ENCODE data around the gene KCNT1.

Gene KCNT1

GRCh38 chr9:135804581-135805421 lies 102.8 kb downstream of the KCNT1 start:
- no peak for DNase-seq

GRCh38 chr9:135805422-135806022 lies 103.5 kb downstream of the KCNT1 start:
- no peak for DNase-seq

- DNase-seq: no peak
Observed at GRCh38 chr9:135809166-135809565, 107.2 kb downstream of the KCNT1 start.

GRCh38 chr9:135810806-135811575 lies 109.0 kb downstream of the KCNT1 start:
- DNase-seq: no peak

GRCh38 chr9:135811801-135812200 lies 109.8 kb downstream of the KCNT1 start:
- DNase-seq: no peak

DNA sequence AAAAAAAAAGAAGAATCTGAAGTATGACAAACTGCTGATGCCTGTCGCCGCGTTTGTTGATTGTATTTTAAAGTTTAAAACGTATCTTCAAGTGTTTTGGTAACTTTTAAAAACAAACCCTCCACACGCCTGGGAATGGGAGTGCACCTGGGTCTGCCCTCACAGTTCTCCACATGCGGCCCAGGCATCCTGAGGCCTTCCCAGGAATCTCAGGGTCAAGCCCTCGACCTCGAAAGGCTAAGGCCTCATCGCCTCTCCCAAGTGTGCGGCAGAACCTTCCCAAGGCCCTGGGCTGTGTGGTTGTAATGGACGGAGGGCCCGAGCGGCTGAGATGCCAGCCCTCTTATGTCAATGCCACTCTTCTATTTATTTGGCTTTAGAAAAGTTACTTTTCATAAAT lies 111.0 kb downstream of the KCNT1 start:
- no peak for DNase-seq

GRCh38 chr9:135813671-135814290 lies 111.8 kb downstream of the KCNT1 start:
- no peak for DNase-seq

- DNase-seq: no peak
Observed at GRCh38 chr9:135814421-135815095, 112.6 kb downstream of the KCNT1 start.

- DNase-seq: no peak
Observed at GRCh38 chr9:135815413-135815812, 113.4 kb downstream of the KCNT1 start.

GRCh38 chr9:135815830-135816650 lies 114.1 kb downstream of the KCNT1 start:
- DNase-seq: no peak

DNA sequence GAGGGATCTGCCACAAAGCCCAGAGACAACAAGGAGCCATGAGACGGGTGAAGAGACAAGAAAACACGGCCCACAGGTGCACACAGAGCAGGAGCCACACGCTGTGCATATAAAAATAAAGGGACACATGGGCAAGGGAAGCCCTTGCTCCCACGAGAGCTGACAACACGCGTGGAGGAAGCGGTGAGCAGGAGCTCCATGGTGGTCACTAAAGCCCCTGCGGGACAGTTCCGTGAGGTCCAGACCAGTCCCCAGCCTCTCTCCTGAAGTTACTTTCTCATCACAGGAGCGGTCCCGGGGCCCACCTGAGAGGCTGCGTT lies 114.6 kb downstream of the KCNT1 start:
- DNase-seq: no peak

DNA sequence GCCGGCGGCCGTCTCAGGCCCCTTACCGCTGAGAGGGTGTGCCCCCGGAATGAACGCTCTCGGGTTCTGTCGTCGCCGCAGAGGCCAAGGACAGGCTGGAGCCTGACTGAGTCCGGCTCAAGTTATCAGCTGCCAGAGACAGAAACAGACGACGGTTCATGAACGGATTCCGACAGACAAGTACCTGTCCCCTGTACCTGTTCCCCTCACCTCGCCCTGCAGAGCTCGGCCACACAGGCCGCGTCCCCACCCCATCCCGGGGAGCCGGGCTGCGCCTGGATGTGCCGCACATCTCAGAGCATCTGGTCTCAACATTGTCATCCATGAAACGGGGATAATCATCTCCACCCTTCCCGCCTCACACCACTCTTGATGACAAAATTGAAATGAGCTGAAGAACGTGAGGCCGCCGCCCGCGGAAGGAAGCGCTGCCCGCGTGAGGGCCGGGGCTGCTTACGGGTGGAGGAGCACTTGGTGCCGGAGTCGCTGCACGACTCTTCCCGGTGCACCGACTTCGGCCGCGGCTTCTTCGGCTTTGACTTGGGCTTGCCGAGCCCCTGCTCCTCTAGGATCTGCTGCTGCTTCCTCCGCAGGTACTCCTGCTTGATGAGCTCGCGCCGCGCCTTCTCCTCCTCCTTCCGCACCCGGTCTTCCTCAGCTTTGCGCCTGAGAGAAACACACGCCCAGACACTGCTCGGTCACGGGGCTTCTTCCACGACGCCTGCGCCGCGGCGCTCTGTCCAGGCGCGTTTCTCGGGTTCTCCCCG lies 116.1 kb downstream of the KCNT1 start:
- no peak for DNase-seq

DNA sequence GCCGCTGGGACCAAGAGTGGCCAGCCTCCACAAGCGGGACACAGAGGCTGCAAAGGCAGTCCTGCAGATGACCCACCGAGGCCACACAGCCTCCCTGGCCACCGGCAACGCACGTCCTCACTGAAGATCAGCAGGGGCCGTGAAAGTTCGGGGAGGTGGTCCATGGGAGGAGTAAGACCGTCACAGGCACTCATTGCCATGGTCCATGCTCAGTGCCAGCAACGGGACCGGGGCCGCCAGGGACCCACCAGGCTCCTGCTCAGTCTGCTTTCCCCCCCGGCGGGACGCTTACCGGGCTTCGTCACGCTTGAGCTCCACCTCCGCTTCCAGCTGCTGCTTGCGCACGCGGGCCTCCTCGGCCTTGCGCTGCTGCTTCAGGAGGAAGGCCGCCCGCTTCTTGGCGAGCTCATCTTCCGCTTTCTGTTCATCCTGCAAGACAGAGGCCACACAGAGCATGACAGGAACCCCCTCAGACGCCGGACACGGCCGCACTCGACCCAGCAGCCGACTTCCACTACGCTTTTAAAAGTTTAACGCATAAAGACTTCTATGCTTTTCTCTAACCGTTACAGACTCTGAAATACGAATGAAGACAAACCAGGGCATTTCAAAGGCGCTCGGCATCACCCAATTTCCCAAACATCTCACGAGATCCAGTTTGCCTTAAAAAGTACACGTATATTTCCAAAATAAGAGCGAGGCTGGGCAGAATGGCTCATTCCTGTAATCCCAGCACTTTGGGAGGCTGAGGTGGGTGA lies 116.9 kb downstream of the KCNT1 start:
- DNase-seq: no peak

DNA sequence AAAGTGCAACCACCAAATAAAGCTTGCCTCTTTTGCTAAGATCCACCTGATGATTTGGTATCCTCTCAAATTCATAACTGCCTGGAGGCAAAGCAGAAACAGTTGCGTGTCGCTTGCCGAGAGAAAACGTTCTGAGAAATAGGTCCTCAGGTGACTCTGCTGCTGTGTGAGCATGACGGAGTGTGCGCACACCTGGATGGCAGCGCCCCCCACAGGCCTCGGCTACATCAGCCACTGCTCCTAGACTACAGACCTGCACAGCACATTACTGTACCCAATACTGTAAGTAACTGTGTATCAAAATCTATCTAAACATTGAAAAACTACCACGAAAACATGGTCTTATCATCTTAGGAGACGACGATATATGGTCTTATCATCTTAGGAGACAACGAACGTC lies 117.9 kb downstream of the KCNT1 start:
- no peak for DNase-seq

DNA sequence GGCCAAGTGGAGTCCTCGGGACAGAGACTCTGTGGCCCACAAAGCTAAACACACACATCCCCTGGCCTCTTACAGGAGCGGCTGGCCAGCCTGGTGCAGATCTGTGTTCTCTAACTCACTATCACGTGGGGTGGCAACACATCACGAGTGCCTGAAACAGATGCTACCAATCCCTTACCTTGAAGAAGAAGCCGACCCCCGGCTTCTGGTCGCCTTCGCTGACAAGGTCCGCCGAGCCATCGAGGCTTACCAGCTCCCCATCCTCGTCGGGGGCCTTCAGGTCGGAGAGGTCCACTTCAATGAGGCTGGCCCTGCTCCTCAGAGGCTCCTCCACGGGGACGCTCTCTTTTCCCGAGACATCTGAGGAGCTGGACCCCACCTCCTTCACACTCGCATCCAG lies 118.7 kb downstream of the KCNT1 start:
- DNase-seq: no peak

GRCh38 chr9:135821116-135821515 lies 119.1 kb downstream of the KCNT1 start:
- no peak for DNase-seq

DNA sequence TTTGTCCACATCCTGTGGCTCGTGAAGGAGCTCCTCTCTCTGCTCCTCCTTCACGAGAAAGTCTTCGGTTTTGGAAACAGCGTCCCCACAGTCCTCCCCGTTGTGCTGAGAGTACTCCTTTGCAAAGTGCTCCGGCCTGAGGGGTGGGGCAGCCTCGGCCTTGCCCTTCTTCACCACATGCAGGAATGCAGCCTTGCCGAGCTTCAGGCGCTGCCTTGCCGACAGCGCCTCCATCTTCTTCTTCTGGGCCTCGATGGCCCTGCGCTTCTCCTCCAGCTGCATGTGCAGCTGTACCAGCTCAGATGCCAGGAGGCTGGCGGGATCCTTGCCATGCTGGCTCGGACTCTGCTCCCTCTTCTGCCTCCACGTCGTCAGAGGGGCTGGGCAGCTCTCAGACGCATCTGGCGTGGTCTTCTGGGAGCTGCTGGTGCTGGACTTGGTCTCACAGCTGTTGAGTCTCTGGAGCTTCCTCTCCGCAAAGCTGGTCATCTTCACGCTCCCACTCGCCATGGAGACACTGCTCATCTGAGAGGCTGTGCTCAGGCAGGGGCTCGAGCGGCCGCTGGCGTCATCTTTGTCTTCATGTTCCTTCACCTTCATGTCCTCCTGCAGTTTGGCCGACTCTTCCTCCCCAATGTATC lies 119.9 kb downstream of the KCNT1 start:
- DNase-seq: no peak

DNA sequence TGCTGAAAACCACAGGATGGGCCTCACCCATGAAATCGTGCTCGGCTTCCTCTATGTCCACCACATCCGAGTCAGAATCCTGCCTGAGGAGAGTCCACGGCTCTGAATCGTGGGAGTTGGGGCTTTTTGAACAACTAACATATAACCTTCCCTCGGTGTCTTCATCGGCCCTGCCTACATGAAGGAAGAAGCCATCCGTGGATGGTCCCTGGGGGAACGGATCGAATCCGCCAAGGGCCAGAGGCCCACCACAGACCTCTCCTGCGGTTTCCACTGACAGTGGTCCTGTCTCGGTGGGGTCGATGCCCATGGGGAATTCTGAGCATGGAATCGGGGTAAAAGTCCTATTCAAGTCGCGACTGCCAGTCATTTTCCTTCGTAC lies 120.4 kb downstream of the KCNT1 start:
- DNase-seq: no peak

- no peak for DNase-seq
Observed at GRCh38 chr9:135823036-135823435, 121.1 kb downstream of the KCNT1 start.

Data from RPMI8226 (cell line).